GM12801 (cell line): Measurements from ENCODE around the gene ZNF772.

ENCODE experiments used
- TF ChIP-seq, protein P1 (sequence below): IDR thresholded peaks from one replicate; pipeline ENCODE4 v1.5.1; 2011; ENCODE audit warnings: control low read depth; ENCODE audit not compliant: insufficient read length; ENCODE audit errors: extremely low read depth

ZNF772 gene

GRCh38 chr19:57473646-57474045 lies 3.7 kb downstream of the ZNF772 start:
- TF ChIP-seq, protein P1, sequence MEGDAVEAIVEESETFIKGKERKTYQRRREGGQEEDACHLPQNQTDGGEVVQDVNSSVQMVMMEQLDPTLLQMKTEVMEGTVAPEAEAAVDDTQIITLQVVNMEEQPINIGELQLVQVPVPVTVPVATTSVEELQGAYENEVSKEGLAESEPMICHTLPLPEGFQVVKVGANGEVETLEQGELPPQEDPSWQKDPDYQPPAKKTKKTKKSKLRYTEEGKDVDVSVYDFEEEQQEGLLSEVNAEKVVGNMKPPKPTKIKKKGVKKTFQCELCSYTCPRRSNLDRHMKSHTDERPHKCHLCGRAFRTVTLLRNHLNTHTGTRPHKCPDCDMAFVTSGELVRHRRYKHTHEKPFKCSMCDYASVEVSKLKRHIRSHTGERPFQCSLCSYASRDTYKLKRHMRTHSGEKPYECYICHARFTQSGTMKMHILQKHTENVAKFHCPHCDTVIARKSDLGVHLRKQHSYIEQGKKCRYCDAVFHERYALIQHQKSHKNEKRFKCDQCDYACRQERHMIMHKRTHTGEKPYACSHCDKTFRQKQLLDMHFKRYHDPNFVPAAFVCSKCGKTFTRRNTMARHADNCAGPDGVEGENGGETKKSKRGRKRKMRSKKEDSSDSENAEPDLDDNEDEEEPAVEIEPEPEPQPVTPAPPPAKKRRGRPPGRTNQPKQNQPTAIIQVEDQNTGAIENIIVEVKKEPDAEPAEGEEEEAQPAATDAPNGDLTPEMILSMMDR = no peak

DNA sequence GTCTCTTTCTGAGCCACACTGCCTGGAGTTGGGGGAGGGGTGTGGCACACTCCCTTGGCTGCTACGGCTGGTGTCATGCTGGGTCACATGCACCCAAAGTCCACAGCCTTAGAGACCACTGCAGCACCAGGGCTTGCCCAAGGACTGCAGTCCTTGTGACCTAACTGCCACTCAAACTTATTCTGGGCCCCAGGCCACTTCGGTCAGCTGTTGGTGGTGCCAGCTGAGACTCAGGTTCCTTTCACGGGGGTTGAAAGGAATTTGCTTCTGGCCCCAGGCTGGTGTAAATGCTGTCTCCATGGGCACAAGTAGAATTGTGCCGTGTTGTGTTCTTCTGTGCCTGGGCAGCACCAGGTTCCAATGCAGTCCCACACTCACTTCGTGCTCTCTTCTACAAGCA lies 10.9 kb downstream of the ZNF772 start:
- TF ChIP-seq, protein P1 = no peak

DNA sequence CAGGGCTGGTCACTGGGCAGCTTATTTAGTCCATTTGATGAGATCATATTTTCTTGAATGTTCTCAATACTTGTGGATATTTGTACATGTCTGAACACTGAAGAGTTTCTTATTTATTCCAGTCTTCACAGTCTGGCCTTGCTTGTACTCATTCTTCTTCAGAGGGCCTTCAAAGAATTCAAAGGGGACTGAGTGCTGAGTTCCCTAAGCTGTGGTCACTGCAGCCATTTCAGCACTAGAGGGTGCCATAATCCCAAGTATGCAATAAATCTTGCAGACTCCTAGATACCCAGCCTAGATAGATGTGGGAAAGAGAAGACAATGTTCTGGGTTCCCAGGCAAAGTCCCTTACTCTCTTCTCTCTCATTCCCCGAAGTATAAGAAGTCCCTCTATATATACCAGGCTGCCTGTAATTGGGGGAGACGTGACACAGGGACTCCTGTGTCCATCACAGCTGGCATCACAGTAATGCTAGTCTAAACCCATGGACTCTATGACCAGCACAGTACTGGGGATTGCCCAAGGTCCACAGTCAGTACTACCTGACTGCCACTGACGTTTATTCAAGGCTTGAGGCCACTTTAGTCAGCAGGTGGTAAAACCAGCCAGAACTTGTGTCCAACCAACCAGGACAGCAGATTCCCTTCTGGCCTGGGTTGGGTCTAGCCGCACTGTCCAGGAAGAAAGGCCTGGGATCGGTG lies 11.5 kb downstream of the ZNF772 start:
- TF ChIP-seq, protein P1 = no peak

GRCh38 chr19:57452307-57452706 lies 25.1 kb downstream of the ZNF772 start:
- TF ChIP-seq, protein P1 = no peak

GRCh38 chr19:57443121-57443696 lies 34.2 kb downstream of the ZNF772 start:
- TF ChIP-seq, protein P1 = no peak

DNA sequence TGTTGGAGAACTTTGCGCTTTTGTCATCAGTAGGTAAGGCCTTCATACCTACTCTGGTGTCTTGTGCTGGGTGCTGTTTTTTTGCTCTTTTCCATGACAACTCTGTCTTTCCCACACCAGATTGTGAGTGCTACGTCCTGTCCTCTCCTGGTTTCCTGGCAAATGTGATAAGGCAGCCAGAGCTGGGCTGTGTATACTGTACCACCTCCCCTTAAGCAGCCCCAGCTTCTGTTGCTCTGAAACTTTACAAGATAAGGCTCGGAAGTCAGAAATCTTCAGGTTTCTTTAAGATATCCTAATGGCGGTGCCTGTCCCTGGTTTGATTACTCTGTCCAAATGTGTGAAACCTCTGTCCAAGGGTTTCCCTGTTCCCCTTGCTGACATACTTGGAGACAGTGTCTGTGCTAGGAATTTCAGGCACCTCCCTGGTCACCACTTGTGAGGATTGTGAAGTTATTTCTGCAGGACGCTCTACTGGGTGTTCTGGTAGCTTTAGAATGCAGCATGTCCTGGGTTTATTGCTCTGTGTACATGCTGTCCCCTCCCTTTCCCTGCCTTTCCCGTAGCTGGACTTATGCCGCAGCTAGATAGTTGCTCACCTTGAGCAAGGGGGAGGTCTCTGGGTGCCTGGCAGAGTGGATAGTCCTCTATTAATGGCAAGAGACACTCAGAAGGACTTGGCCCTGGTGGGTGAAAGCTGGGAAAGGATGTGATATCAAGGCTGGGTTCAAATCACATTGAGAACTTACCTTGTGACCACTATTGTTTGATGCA lies 35.2 kb downstream of the ZNF772 start:
- TF ChIP-seq, protein P1 = no peak

GRCh38 chr19:57438925-57439324 lies 38.4 kb downstream of the ZNF772 start:
- TF ChIP-seq, protein P1 = no peak
